Neural progenitor cell (in vitro differentiated cells): ENCODE data around the gene ANKAR. TPM values are rescaled to one million over a fixed set of nuclear protein-coding genes. Genes with fewer than 3 reads are reported as not detected.
"Not testable (repeated sequence)": the region's sequence is repeated elsewhere in the genome, so short reads cannot be mapped to it uniquely, and the experiment has no call there.

ENCODE experiments used
- DNase-seq: peaks from one replicate; pipeline ENCODE4 v3.0.0-alpha.2; 2016; ENCODE audit warnings: low spot score
- H2AFZ ChIP-seq: fragments of 200-600 bp; sonication (generic); replicated peaks from 2 replicates; pipeline ENCODE4 v1.6.1; 2016; ENCODE audit warnings: antibody characterized with exemption
- H3F3A ChIP-seq: fragments of 200-600 bp; sonication (generic); 2 replicates; pipeline ENCODE4 v1.6.1; 2016; ENCODE audit warnings: antibody characterized with exemption, low read depth
- H3K27ac ChIP-seq: fragments of 200-600 bp; sonication (generic); 2 replicates; pipeline ENCODE4 v1.5.1; 2016; ENCODE audit warnings: mild to moderate bottlenecking
- H3K27me3 ChIP-seq: fragments of 200-600 bp; sonication (generic); 2 replicates; pipeline ENCODE4 v1.6.1; 2016; ENCODE audit warnings: mild to moderate bottlenecking, moderate library complexity
- H3K36me3 ChIP-seq: fragments of 200-600 bp; sonication (generic); 2 replicates; pipeline ENCODE4 v1.5.1; 2016
- H3K4me1 ChIP-seq: fragments of 200-600 bp; sonication (generic); 2 replicates; pipeline ENCODE4 v1.6.1; 2016; ENCODE audit warnings: mixed run types
- H3K4me2 ChIP-seq: fragments of 200-600 bp; sonication (generic); 2 replicates; pipeline ENCODE4 v1.6.1; 2016
- H3K4me3 ChIP-seq: fragments of 200-600 bp; sonication (generic); 2 replicates; pipeline ENCODE4 v1.5.1; 2016
- H3K79me2 ChIP-seq: fragments of 200-600 bp; sonication (generic); 2 replicates; pipeline ENCODE4 v1.6.1; 2016; ENCODE audit warnings: low read depth
- H3K9ac ChIP-seq: fragments of 200-600 bp; sonication (generic); 2 replicates; pipeline ENCODE4 v1.6.1; 2016
- H3K9me3 ChIP-seq: fragments of 200-600 bp; sonication (generic); 2 replicates; pipeline ENCODE4 v1.5.1; 2016; ENCODE audit warnings: low read depth
- H4K20me1 ChIP-seq: fragments of 200-600 bp; sonication (generic); 2 replicates; pipeline ENCODE4 v1.6.1; 2016; ENCODE audit warnings: low read depth
- H3K27ac Mint-ChIP-seq: 3 replicates; pipeline ENCODE4 v1.8.0; 2021; ENCODE audit warnings: mixed read lengths
- H3K27me3 Mint-ChIP-seq: 2 replicates; pipeline ENCODE4 v1.8.0; 2022; ENCODE audit warnings: low read depth, mild to moderate bottlenecking, inconsistent platforms, moderate library complexity, mixed read lengths; ENCODE audit not compliant: insufficient read depth
- H3K36me3 Mint-ChIP-seq: 3 replicates; pipeline ENCODE4 v1.8.0; 2021; ENCODE audit warnings: mixed read lengths
- H3K4me1 Mint-ChIP-seq: 3 replicates; pipeline ENCODE4 v1.8.0; 2021; ENCODE audit warnings: mixed read lengths
- H3K4me3 Mint-ChIP-seq: 3 replicates; pipeline ENCODE4 v1.8.0; 2021; ENCODE audit warnings: mild to moderate bottlenecking, moderate library complexity, mixed read lengths
- H3K9me3 Mint-ChIP-seq: 3 replicates; pipeline ENCODE4 v1.8.0; 2020; ENCODE audit warnings: mixed read lengths
- CTCF ChIP-seq: fragments of 200-600 bp; sonication (generic); IDR thresholded peaks from 2 replicates; pipeline ENCODE4 v1.5.1; 2017; ENCODE audit warnings: antibody characterized with exemption, mild to moderate bottlenecking
- EZH2 ChIP-seq: fragments of 200-600 bp; sonication (generic); IDR thresholded peaks from 2 replicates; pipeline ENCODE4 v1.6.1; 2017; ENCODE audit warnings: antibody characterized with exemption, mild to moderate bottlenecking, moderate library complexity
- EZH2phosphoT487 ChIP-seq: fragments of 200-600 bp; sonication (generic); IDR thresholded peaks from 2 replicates; pipeline ENCODE4 v1.6.1; 2017; ENCODE audit warnings: antibody characterized with exemption
- total RNA-seq: library from RNA; depleted of rRNA; stranded (reverse); fragments of >200 nt; gene quantifications from 2 replicates; pipeline ENCODE4 v1.2.3, GENCODE V29; 2015; ENCODE audit warnings: low replicate concordance

Gene ANKAR
- total RNA-seq, 1 donor from 2014 or later, result 12.0 TPM

GRCh38 chr2:189700681-189701080 is 26.2 kb downstream of the ANKAR start:
- Histone ChIP-seq H4K20me1 (no peaks in the 10 kb centered on the region), H3K36me3 (no peaks in the 10 kb centered on the region), H3K27me3 (no peaks in the 10 kb centered on the region), H3K4me3 (no peak overlapping the region), H3K9ac (no peak overlapping the region), H3F3A (no peaks in the 10 kb centered on the region), H3K4me1 (no peaks in the 10 kb centered on the region), H3K4me2 (no peak overlapping the region), H3K27ac (no peak overlapping the region), H3K9me3 (no peaks in the 10 kb centered on the region), H2AFZ (no peak overlapping the region), H3K79me2 (no peaks in the 10 kb centered on the region)
- Mint-ChIP-seq H3K4me3 (no peak overlapping the region), H3K27ac (no peak overlapping the region), H3K9me3 (no peaks in the 10 kb centered on the region), H3K36me3 (no peaks in the 10 kb centered on the region), H3K4me1 (no peaks in the 10 kb centered on the region), H3K27me3 (no peaks in the 10 kb centered on the region)
- TF ChIP-seq EZH2, result no peak
- no peak for TF ChIP-seq CTCF
- TF ChIP-seq EZH2phosphoT487, result no peak
- DNase-seq, result no peak

- Mint-ChIP-seq H3K4me1 (no peaks in the 10 kb centered on the region), H3K27me3 (no peaks in the 10 kb centered on the region), H3K9me3 (no peaks in the 10 kb centered on the region), H3K36me3 (no peaks in the 10 kb centered on the region), H3K4me3 (no peak overlapping the region), H3K27ac (no peak overlapping the region)
- Histone ChIP-seq H3K79me2 (no peaks in the 10 kb centered on the region), H3K27me3 (no peaks in the 10 kb centered on the region), H3K4me1 (no peaks in the 10 kb centered on the region), H3K9me3 (no peaks in the 10 kb centered on the region), H3K4me2 (no peak overlapping the region), H3K9ac (no peak overlapping the region), H3K36me3 (no peaks in the 10 kb centered on the region), H3K4me3 (no peak overlapping the region), H3K27ac (no peak overlapping the region), H2AFZ (no peak overlapping the region), H3F3A (no peaks in the 10 kb centered on the region), H4K20me1 (no peaks in the 10 kb centered on the region)
- DNase-seq, result no peak
- peak; percentile 29 for TF ChIP-seq CTCF
- TF ChIP-seq EZH2, result no peak
Measured at GRCh38 chr2:189702071-189702470, 27.6 kb downstream of the ANKAR start.

- DNase-seq, result no peak
- H3K27me3 Mint-ChIP-seq, result no peaks in the 10 kb centered on the region
- Histone ChIP-seq H4K20me1 (no peaks in the 10 kb centered on the region), H3F3A (no peaks in the 10 kb centered on the region), H3K27me3 (no peaks in the 10 kb centered on the region), H3K9ac (no peak overlapping the region), H3K36me3 (no peaks in the 10 kb centered on the region), H3K4me1 (no peaks in the 10 kb centered on the region), H3K27ac (no peak overlapping the region), H3K79me2 (no peaks in the 10 kb centered on the region), H2AFZ (no peak overlapping the region), H3K9me3 (no peaks in the 10 kb centered on the region), H3K4me2 (no peak overlapping the region), H3K4me3 (no peak overlapping the region)
- peaks cover 5% of the 10 kb centered on the region for H3K36me3 Mint-ChIP-seq
- peaks cover 2% of the 10 kb centered on the region for H3K4me1 Mint-ChIP-seq
- TF ChIP-seq CTCF (no peak), EZH2phosphoT487 (no peak), EZH2 (no peak)
- H3K9me3 Mint-ChIP-seq, result peaks cover 13% of the 10 kb centered on the region
- H3K27ac Mint-ChIP-seq, result no peak overlapping the region
- H3K4me3 Mint-ChIP-seq, result no peak overlapping the region
Measured at GRCh38 chr2:189709501-189710221, 35.2 kb downstream of the ANKAR start.

GRCh38 chr2:189717593-189717992 is 43.1 kb downstream of the ANKAR start:
- not testable (repeated sequence) for H3K27ac ChIP-seq, H2AFZ ChIP-seq, H3K9ac ChIP-seq, DNase-seq, H3K36me3 ChIP-seq, H3K4me3 ChIP-seq, H3F3A ChIP-seq, H3K4me1 Mint-ChIP-seq, H3K4me3 Mint-ChIP-seq, H3K27me3 ChIP-seq, H3K36me3 Mint-ChIP-seq, H3K4me2 ChIP-seq, H3K27ac Mint-ChIP-seq, H3K27me3 Mint-ChIP-seq, H3K4me1 ChIP-seq, H3K9me3 ChIP-seq, H3K79me2 ChIP-seq, H4K20me1 ChIP-seq
- H3K9me3 Mint-ChIP-seq, result peaks cover 24% of the 10 kb centered on the region
